Measurements from ENCODE around the gene ZNF750.

GRCh38 chr17:82867763-82868325, 28.0 kb upstream of the ZNF750 start:
- no peak for TF ChIP-seq PATZ1 (tag by site-specific recombination; IDR thresholded peaks at IDR 0.05)
- no peak for TF ChIP-seq KLF10 (tag by site-specific recombination; IDR thresholded peaks at IDR 0.05)
- no peak for TF ChIP-seq ZNF274 (IDR thresholded peaks at IDR 0.05; ENCODE audit: low read length)
- TF ChIP-seq ZNF274 (tag by site-specific recombination; IDR thresholded peaks at IDR 0.05; ENCODE audit: borderline replicate concordance): no peak
- TF ChIP-seq ZBTB1 (tag by site-specific recombination; IDR thresholded peaks at IDR 0.05): no peak
- TF ChIP-seq ZNF558 (tag by site-specific recombination; IDR thresholded peaks at IDR 0.05): no peak
- TF ChIP-seq CTCF (tag by site-specific recombination; IDR thresholded peaks at IDR 0.05): no peak

All from HEK293 (cell line).